Measurements from ENCODE around the gene SYNPO2L. TPM values are rescaled to one million over a fixed set of nuclear protein-coding genes. Genes with fewer than 3 reads are reported as not detected.
A peak's percentile ranks its signal among the peaks of the same experiment; 100 is the strongest.
"Not testable (repeated sequence)": the region's sequence is repeated elsewhere in the genome, so short reads cannot be mapped to it uniquely, and the experiment has no call there.

SYNPO2L gene
- total RNA-seq, 1 donor from 2014 or later = 0.32 TPM

GRCh38 chr10:73623056-73623455 is 32.8 kb downstream of the SYNPO2L start:
- Histone ChIP-seq H3K27me3 (ENCODE audit: low read depth) (no peaks in the 10 kb centered on the region), H3K4me3 (no peak overlapping the region), H3K9me3 (no peaks in the 10 kb centered on the region), H3K27ac (no peak overlapping the region), H3K36me3 (no peaks in the 10 kb centered on the region), H3K4me1 (peaks cover 15% of the 10 kb centered on the region)
- ATAC-seq (no peak), DNase-seq (no peak)
- no peak for TF ChIP-seq CTCF (IDR thresholded peaks at IDR 0.05)
- intact Hi-C loops (cut with DNase I) = no loop called here

GRCh38 chr10:73620974-73621373 is 34.9 kb downstream of the SYNPO2L start:
- H3K27me3 ChIP-seq (ENCODE audit: low read depth); H3K4me1 ChIP-seq; ATAC-seq; H3K27ac ChIP-seq; DNase-seq; H3K9me3 ChIP-seq; intact Hi-C loops (cut with DNase I); H3K4me3 ChIP-seq; H3K36me3 ChIP-seq: not testable (repeated sequence)

GRCh38 chr10:73617143-73617542 is 38.7 kb downstream of the SYNPO2L start:
- H3K9me3 ChIP-seq; H3K36me3 ChIP-seq; H3K4me1 ChIP-seq; DNase-seq; H3K4me3 ChIP-seq; H3K27ac ChIP-seq; intact Hi-C loops (cut with DNase I); H3K27me3 ChIP-seq (ENCODE audit: low read depth); ATAC-seq: not testable (repeated sequence)

- no peak overlapping the region for H3K4me3 ChIP-seq
- intact Hi-C loops (cut with DNase I) = no loop called here
- no peaks in the 10 kb centered on the region for H3K36me3 ChIP-seq
- H3K27me3 ChIP-seq (ENCODE audit: low read depth) = no peaks in the 10 kb centered on the region
- no peaks in the 10 kb centered on the region for H3K4me1 ChIP-seq
- no peak for TF ChIP-seq CTCF (IDR thresholded peaks at IDR 0.05)
- H3K9me3 ChIP-seq = no peaks in the 10 kb centered on the region
- ATAC-seq (no peak), DNase-seq (no peak)
- H3K27ac ChIP-seq = no peak overlapping the region
Measured at GRCh38 chr10:73614720-73615119, 41.1 kb downstream of the SYNPO2L start.

- ATAC-seq (no peak), DNase-seq (no peak)
- no peaks in the 10 kb centered on the region for H3K4me1 ChIP-seq
- intact Hi-C loops (cut with DNase I) = no loop called here
- TF ChIP-seq CTCF (IDR thresholded peaks at IDR 0.05) = no peak
- no peaks in the 10 kb centered on the region for H3K9me3 ChIP-seq
- no peak overlapping the region for H3K27ac ChIP-seq
- no peaks in the 10 kb centered on the region for H3K36me3 ChIP-seq
- no peak overlapping the region for H3K4me3 ChIP-seq
- no peaks in the 10 kb centered on the region for H3K27me3 ChIP-seq (ENCODE audit: low read depth)
Measured at GRCh38 chr10:73609116-73609515, 46.7 kb downstream of the SYNPO2L start.

- no peak for DNase-seq
- Histone ChIP-seq H3K4me3 (no peak overlapping the region), H3K9me3 (no peaks in the 10 kb centered on the region), H3K27me3 (ENCODE audit: low read depth) (no peaks in the 10 kb centered on the region), H3K4me1 (no peaks in the 10 kb centered on the region), H3K36me3 (no peaks in the 10 kb centered on the region), H3K27ac (no peak overlapping the region)
- ATAC-seq = peak; percentile 93
- TF ChIP-seq CTCF (IDR thresholded peaks at IDR 0.05) = no peak
- intact Hi-C loops (cut with DNase I) = no loop called here
Measured at GRCh38 chr10:73601486-73601921, 54.3 kb downstream of the SYNPO2L start.

- no peaks in the 10 kb centered on the region for H3K9me3 ChIP-seq
- no peak overlapping the region for H3K4me3 ChIP-seq
- H3K4me1 ChIP-seq = peaks cover under 1% of the 10 kb centered on the region
- H3K36me3 ChIP-seq = no peaks in the 10 kb centered on the region
- no peak for TF ChIP-seq CTCF (IDR thresholded peaks at IDR 0.05)
- DNase-seq (no peak), ATAC-seq (no peak)
- H3K27me3 ChIP-seq (ENCODE audit: low read depth) = no peaks in the 10 kb centered on the region
- no peak overlapping the region for H3K27ac ChIP-seq
- intact Hi-C loops (cut with DNase I) = no loop called here
Measured at GRCh38 chr10:73597346-73597745, 58.5 kb downstream of the SYNPO2L start.
